GM19238 (cell line): Measurements from ENCODE around the gene TMC5.

Experiments used
- DNase-seq: peaks from one replicate; pipeline ENCODE4 v3.0.0; 2011; ENCODE audit warnings: low spot score; ENCODE audit not compliant: insufficient read length

TMC5 gene

GRCh38 chr16:19503461-19504075 lies 85.9 kb downstream of the TMC5 start:
- DNase-seq: no peak

GRCh38 chr16:19505600-19506303 lies 88.1 kb downstream of the TMC5 start:
- DNase-seq: no peak

- no peak for DNase-seq
Measured at GRCh38 chr16:19506965-19507364, 89.3 kb downstream of the TMC5 start.

- no peak for DNase-seq
Measured at GRCh38 chr16:19507867-19508266, 90.2 kb downstream of the TMC5 start.

GRCh38 chr16:19512297-19512696 lies 94.6 kb downstream of the TMC5 start:
- no peak for DNase-seq

- DNase-seq: no peak
Measured at GRCh38 chr16:19513377-19514053, 95.8 kb downstream of the TMC5 start.

- DNase-seq: no peak
Measured at GRCh38 chr16:19515757-19516156, 98.1 kb downstream of the TMC5 start.

- DNase-seq: no peak
Measured at GRCh38 chr16:19517424-19518089, 99.9 kb downstream of the TMC5 start.

GRCh38 chr16:19518388-19518787 lies 100.7 kb downstream of the TMC5 start:
- no peak for DNase-seq

- DNase-seq: no peak
Measured at GRCh38 chr16:19520861-19521331, 103.2 kb downstream of the TMC5 start.

- peak; percentile 78 for DNase-seq
Measured at GRCh38 chr16:19521471-19522396, 104.1 kb downstream of the TMC5 start, which contains the start of gene GDE1. Gene GDE1, minus strand, starts transcription at chr16:19522098. Its CDS starts 134 bp downstream, at chr16:19521964.

GRCh38 chr16:19522397-19522732 lies 104.7 kb downstream of the TMC5 start:
- no peak for DNase-seq

- DNase-seq: no peak
Measured at GRCh38 chr16:19522760-19523159, 105.1 kb downstream of the TMC5 start.

GRCh38 chr16:19523184-19523558 lies 105.5 kb downstream of the TMC5 start:
- no peak for DNase-seq

- DNase-seq: peak; percentile 83
Measured at GRCh38 chr16:19523559-19524355, 106.1 kb downstream of the TMC5 start, which contains the start of gene CCP110. Gene CCP110, plus strand, starts transcription at chr16:19523942. Its CDS starts 3,940 bp downstream, at chr16:19527882.

GRCh38 chr16:19524356-19524615 lies 106.6 kb downstream of the TMC5 start:
- DNase-seq: no peak

GRCh38 chr16:19524616-19525384 lies 107.1 kb downstream of the TMC5 start:
- DNase-seq: no peak

- DNase-seq: no peak
Measured at GRCh38 chr16:19525385-19525723, 107.7 kb downstream of the TMC5 start.

GRCh38 chr16:19527161-19527560 lies 109.5 kb downstream of the TMC5 start:
- no peak for DNase-seq

GRCh38 chr16:19528666-19529065 lies 111.0 kb downstream of the TMC5 start:
- no peak for DNase-seq
